ENCODE results near the gene WLS.
"Not testable (repeated sequence)": the region's sequence is repeated elsewhere in the genome, so short reads cannot be mapped to it uniquely, and the experiment has no call there.

The WLS gene

GRCh38 chr1:68173936-68174737, 58.2 kb downstream of the WLS start:
- CTCF ChIA-PET, result interaction anchor here (0.8 to 3.4 kb wide), 9 partner anchors 33 to 172 kb away, joined by 3 to 12 read pairs (median 4); no protein-coding TSS in a partner anchor
- POLR2A ChIA-PET, result interaction anchor here (0.6 to 1.3 kb wide), 3 partner anchors 14 to 157 kb away, joined by 3 to 12 read pairs (median 3); partner anchors contain the start of gene WLS
- DNase-seq (ENCODE audit: low read depth, low spot score), result peak; percentile 88
- TF ChIP-seq CTCF (IDR thresholded peaks at IDR 0.05; ENCODE audit: insufficient read depth, low read length, missing control alignments), result no peak
- H3K4me3 ChIP-seq (ENCODE audit: low read depth, low read length), result no peak overlapping the region; the same call in 1 of the 2 replicates

- no peak for DNase-seq (ENCODE audit: low read depth, low spot score)
- no peak for TF ChIP-seq CTCF (IDR thresholded peaks at IDR 0.05; ENCODE audit: insufficient read depth, low read length, missing control alignments)
- no peak overlapping the region for H3K4me3 ChIP-seq (ENCODE audit: low read depth, low read length)
- ChIA-PET POLR2A (interaction anchor here (0.6 to 1.3 kb wide), 2 partner anchors 59 to 158 kb away, joined by 3 to 12 read pairs; partner anchors contain the start of gene WLS), CTCF (interaction anchor here (0.8 to 3.4 kb wide), 8 partner anchors 18 to 173 kb away, joined by 3 to 12 read pairs (median 4); no protein-coding TSS in a partner anchor)
These were observed 58.9 kb downstream of the WLS start for GRCh38 chr1:68173283-68173935.

- H3K4me3 ChIP-seq (ENCODE audit: low read depth, low read length); CTCF ChIA-PET; DNase-seq (ENCODE audit: low read depth, low spot score); POLR2A ChIA-PET: not testable (repeated sequence)
These were observed 60.5 kb downstream of the WLS start for GRCh38 chr1:68171795-68172194.

GRCh38 chr1:68168545-68169171, 63.7 kb downstream of the WLS start:
- DNase-seq (ENCODE audit: low read depth, low spot score), result no peak
- POLR2A ChIA-PET, result no interaction called here
- no peak overlapping the region for H3K4me3 ChIP-seq (ENCODE audit: low read depth, low read length)
- CTCF ChIA-PET, result interaction anchor here (1.3 kb wide), 1 partner anchor 29 kb away, joined by 3 read pairs; no protein-coding TSS in a partner anchor
- TF ChIP-seq CTCF (IDR thresholded peaks at IDR 0.05; ENCODE audit: insufficient read depth, low read length, missing control alignments), result no peak

GRCh38 chr1:68167211-68167610, 65.1 kb downstream of the WLS start:
- no peak for TF ChIP-seq CTCF (IDR thresholded peaks at IDR 0.05; ENCODE audit: insufficient read depth, low read length, missing control alignments)
- H3K4me3 ChIP-seq (ENCODE audit: low read depth, low read length), result no peak overlapping the region
- ChIA-PET CTCF (interaction anchor here (0.8 to 2.8 kb wide), 5 partner anchors 11 to 175 kb away, joined by 3 to 10 read pairs (median 3); no protein-coding TSS in a partner anchor), POLR2A (no interaction called here)
- DNase-seq (ENCODE audit: low read depth, low spot score), result no peak

- no peak for DNase-seq (ENCODE audit: low read depth, low spot score)
- POLR2A ChIA-PET, result no interaction called here
- no peak for TF ChIP-seq CTCF (IDR thresholded peaks at IDR 0.05; ENCODE audit: insufficient read depth, low read length, missing control alignments)
- no peak overlapping the region for H3K4me3 ChIP-seq (ENCODE audit: low read depth, low read length)
- CTCF ChIA-PET, result interaction anchor here (1.4 to 2.8 kb wide), 3 partner anchors 11 to 45 kb away, joined by 4 to 10 read pairs (median 5); no protein-coding TSS in a partner anchor
These were observed 66.0 kb downstream of the WLS start for GRCh38 chr1:68166348-68166747.
